Measurements from ENCODE around the gene RNU6-9. TPM values are rescaled to one million over a fixed set of nuclear protein-coding genes. Genes with fewer than 3 reads are reported as not detected.
"Not testable (repeated sequence)": the region's sequence is repeated elsewhere in the genome, so short reads cannot be mapped to it uniquely, and the experiment has no call there.

The RNU6-9 gene
- total and polyA plus RNA-seq, 8 donors: not detected

DNA sequence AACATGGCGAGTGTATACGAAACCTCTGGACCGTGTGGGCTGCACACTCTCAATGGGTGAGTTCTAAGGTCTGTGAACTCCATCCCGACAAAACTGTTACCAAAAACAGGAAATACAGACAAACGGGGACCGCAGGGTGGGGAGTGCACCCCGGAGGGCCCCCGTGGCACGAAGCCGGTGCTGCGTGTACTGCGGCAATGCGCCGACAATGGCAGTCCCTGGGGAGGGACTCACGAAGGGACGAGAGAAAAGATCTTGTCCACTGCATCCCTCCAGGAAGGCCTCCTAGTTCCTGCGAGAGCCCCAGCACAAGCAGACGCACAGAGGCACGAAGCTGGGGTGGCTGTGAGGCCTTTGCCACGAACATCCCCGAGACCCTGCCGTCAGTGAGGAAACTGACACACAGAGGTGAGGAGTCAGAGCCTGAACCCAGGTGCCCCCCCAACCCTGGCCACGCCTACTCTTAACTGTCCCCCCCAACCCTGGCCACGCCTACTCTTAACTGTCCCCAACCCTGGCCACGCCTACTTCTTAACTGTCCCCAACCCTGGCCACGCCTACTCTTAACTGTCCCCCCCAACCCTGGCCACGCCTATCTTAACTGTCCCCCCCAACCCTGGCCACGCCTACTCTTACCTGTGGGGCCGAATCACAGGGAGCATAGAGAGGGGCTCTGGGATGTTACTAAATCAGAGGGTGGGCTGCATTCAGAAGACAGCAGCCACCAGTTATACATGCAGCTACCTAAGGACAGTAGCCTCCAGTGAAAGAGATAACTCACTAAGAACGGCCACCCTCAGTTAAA, 4.5 kb upstream of the RNU6-9 start:
- intact Hi-C loops (cut with DNase I): no loop called here
- Histone ChIP-seq H3K4me3 (no peak overlapping the region), H3K4me1 (peaks cover 0 to 4% (median 0%) of the 10 kb centered on the region in 3 donors), H3K9me3 (no peaks in the 10 kb centered on the region), H3K36me3 (peaks cover 0 to 35% (median 4%) of the 10 kb centered on the region in 3 donors), H3K27ac (no peak overlapping the region), H3K27me3 (no peaks in the 10 kb centered on the region)
- WGBS, 2 donors: 93 to 94% methylated on average over 30 of the region's 30 CpGs
- TF ChIP-seq, protein P1, sequence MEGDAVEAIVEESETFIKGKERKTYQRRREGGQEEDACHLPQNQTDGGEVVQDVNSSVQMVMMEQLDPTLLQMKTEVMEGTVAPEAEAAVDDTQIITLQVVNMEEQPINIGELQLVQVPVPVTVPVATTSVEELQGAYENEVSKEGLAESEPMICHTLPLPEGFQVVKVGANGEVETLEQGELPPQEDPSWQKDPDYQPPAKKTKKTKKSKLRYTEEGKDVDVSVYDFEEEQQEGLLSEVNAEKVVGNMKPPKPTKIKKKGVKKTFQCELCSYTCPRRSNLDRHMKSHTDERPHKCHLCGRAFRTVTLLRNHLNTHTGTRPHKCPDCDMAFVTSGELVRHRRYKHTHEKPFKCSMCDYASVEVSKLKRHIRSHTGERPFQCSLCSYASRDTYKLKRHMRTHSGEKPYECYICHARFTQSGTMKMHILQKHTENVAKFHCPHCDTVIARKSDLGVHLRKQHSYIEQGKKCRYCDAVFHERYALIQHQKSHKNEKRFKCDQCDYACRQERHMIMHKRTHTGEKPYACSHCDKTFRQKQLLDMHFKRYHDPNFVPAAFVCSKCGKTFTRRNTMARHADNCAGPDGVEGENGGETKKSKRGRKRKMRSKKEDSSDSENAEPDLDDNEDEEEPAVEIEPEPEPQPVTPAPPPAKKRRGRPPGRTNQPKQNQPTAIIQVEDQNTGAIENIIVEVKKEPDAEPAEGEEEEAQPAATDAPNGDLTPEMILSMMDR (IDR thresholded peaks at IDR 0.05): no peak
- peak in 1 of 6 donors; percentile 56 for DNase-seq
- ATAC-seq: no peak
- FAIRE-seq: no peak

DNA sequence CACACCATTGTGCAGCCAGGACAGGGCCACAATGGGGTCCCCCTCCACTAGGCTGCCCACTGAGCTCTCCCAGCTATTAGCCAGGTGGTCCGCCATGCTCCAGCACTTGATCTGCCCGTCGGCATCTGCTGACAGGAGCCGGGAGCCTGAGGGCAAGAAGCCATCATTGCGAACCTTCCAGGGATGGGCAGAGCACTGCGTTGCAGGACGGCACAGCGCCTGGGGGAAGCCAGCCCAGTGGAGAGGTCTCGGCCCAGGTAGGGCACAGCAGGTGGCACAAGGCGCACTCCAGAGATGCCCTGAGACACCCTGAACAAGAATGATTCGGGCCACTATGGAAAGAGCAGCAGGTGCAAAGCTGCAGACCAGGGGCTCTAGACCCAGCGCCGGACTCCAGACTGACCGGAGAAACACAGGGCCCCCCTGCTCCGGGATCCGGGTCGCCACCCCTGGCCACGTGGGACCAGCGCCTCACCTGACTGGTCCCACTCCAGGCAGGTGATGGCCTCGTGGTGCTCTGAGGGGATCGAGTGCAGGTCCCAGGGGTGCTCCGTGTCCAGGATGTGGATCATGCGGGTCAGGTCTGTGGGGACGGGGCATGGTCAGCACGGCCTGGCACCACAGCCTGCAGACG, 3.5 kb upstream of the RNU6-9 start:
- DNase-seq: peak in 1 of 6 donors; percentile 80
- ATAC-seq: no peak
- Histone ChIP-seq H3K27ac (no peak overlapping the region), H3K9me3 (no peaks in the 10 kb centered on the region), H3K4me1 (peaks cover 0 to 4% (median 0%) of the 10 kb centered on the region in 3 donors), H3K27me3 (no peaks in the 10 kb centered on the region), H3K36me3 (peaks cover 0 to 31% (median 4%) of the 10 kb centered on the region in 3 donors), H3K4me3 (no peak overlapping the region)
- FAIRE-seq: no peak
- WGBS, 2 donors: 94 to 96% methylated on average over 26 of the region's 26 CpGs
- TF ChIP-seq, protein P1 (IDR thresholded peaks at IDR 0.05): no peak
- intact Hi-C loops (cut with DNase I): no loop called here

DNA sequence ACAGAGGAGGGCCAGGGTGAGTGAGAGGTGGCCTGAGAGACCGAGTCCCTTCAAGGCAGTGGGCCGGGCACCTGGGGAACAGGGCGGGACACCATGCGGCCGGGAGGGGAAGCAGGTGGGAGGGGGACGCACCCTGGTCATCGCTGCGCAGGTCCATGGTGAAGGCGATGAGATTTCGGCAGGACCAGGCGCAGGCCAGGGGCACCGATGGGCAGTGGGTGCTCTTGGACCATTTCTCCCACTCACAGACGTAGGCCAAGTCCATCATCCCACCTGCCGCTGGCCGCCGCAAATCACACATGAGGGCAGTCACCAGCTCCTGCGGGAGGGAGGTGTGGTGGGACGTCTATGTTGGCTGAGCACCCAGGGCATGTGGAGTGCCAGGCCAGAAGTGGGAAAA, 2.5 kb upstream of the RNU6-9 start:
- TF ChIP-seq, protein P1 (IDR thresholded peaks at IDR 0.05): no peak
- no peaks in the 10 kb centered on the region for H3K9me3 ChIP-seq
- 82 to 83% methylated on average over 18 of the region's 18 CpGs for WGBS, 2 donors
- H3K27ac ChIP-seq: peak overlapping the region in 2 of 4 donors; percentile 50 to 57
- peaks cover 0 to 4% (median 0%) of the 10 kb centered on the region in 3 donors for H3K4me1 ChIP-seq
- intact Hi-C loops (cut with DNase I): no loop called here
- DNase-seq (peak in 2 of 6 donors; percentile 48 to 78), FAIRE-seq (no peak), ATAC-seq (no peak)
- peaks cover 0 to 25% (median 4%) of the 10 kb centered on the region in 3 donors for H3K36me3 ChIP-seq
- H3K27me3 ChIP-seq: no peaks in the 10 kb centered on the region
- H3K4me3 ChIP-seq: peak overlapping the region in 2 of 4 donors; percentile 17 to 26

DNA sequence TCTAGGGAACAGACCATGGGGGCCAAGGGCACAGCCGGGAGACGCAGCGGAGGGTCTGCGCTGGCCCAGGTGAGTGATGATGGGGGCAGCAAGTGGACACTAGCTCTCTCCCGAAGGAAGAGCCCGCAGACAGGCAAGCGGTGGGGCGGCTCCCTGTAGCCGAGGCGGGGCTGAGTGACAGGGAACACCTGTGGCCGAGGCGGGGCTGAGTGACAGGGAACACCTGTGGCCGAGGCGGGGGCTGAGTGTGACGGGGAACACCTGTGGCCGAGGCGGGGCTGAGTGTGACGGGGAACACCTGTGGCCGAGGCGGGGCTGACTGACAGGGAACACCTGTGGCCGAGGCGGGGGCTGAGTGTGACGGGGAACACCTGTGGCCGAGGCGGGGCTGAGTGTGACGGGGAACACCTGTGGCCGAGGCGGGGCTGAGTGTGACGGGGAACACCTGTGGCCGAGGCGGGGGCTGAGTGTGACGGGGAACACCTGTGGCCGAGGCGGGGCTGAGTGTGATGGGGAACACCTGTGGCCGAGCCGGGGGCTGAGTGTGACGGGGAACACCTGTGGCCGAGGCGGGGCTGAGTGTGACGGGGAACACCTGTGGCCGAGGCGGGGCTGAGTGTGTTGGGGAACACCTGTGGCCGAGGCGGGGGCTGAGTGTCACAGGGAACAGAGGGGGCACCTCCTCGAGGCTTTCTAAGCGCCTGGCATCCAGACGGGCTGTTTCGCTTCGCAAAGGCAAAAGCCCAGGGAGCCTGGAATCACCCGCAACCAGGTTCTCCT, 1.7 kb upstream of the RNU6-9 start:
- H3K9me3 ChIP-seq; H3K4me1 ChIP-seq; intact Hi-C loops (cut with DNase I); H3K27me3 ChIP-seq: not testable (repeated sequence)
- DNase-seq: peak; percentile 86 to 95 (median 90)
- FAIRE-seq: peak; percentile 13
- peak; percentile 22 to 55 (median 36) for ATAC-seq
- H3K4me3 ChIP-seq: peak overlapping the region; percentile 73 to 82 (median 78)
- H3K36me3 ChIP-seq: peaks cover 0 to 17% (median 4%) of the 10 kb centered on the region in 3 donors
- WGBS, 2 donors: 13 to 19% methylated on average over 47 to 50 of the region's 50 CpGs
- peak overlapping the region; percentile 74 to 96 (median 88) for H3K27ac ChIP-seq

Measured in pancreas (tissue), 10 donors.